Measurements from ENCODE around the gene SSMEM1.
"Not testable (repeated sequence)": the region's sequence is repeated elsewhere in the genome, so short reads cannot be mapped to it uniquely, and the experiment has no call there.

SSMEM1 gene

GRCh38 chr7:130246491-130246890, 38.8 kb downstream of the SSMEM1 start:
- H3K9me2 ChIP-seq (replicated peaks; ENCODE audit: insufficient read depth, low read length); H3K27ac ChIP-seq (ENCODE audit: low read depth, low read length); H2AFZ ChIP-seq (ENCODE audit: low read depth, low read length, severe bottlenecking); H4K20me1 ChIP-seq (ENCODE audit: low read depth, low read length); H3K36me3 ChIP-seq (ENCODE audit: low read length); H3K4me3 ChIP-seq (ENCODE audit: insufficient read depth, low read length, poor library complexity, severe bottlenecking); H3K9me3 ChIP-seq (ENCODE audit: insufficient read depth, low read length); H3K4me2 ChIP-seq (ENCODE audit: low read depth, low read length, poor library complexity, severe bottlenecking); H3K27me3 ChIP-seq (ENCODE audit: low read length); H3K79me2 ChIP-seq (ENCODE audit: insufficient read depth, low read length); H3K9ac ChIP-seq (ENCODE audit: low read length); H3F3A ChIP-seq (ENCODE audit: insufficient read depth): not testable (repeated sequence)

- H3K36me3 ChIP-seq (ENCODE audit: low read length); H4K20me1 ChIP-seq (ENCODE audit: low read depth, low read length); H3K9me2 ChIP-seq (replicated peaks; ENCODE audit: insufficient read depth, low read length); H3K4me2 ChIP-seq (ENCODE audit: low read depth, low read length, poor library complexity, severe bottlenecking); H3K9me3 ChIP-seq (ENCODE audit: insufficient read depth, low read length); H3K79me2 ChIP-seq (ENCODE audit: insufficient read depth, low read length); H3K27ac ChIP-seq (ENCODE audit: low read depth, low read length); H3F3A ChIP-seq (ENCODE audit: insufficient read depth); H3K27me3 ChIP-seq (ENCODE audit: low read length); H3K4me3 ChIP-seq (ENCODE audit: insufficient read depth, low read length, poor library complexity, severe bottlenecking); H2AFZ ChIP-seq (ENCODE audit: low read depth, low read length, severe bottlenecking); H3K9ac ChIP-seq (ENCODE audit: low read length): not testable (repeated sequence)
Measured at GRCh38 chr7:130248842-130249241, 41.2 kb downstream of the SSMEM1 start.

GRCh38 chr7:130249626-130250025, 42.0 kb downstream of the SSMEM1 start:
- not testable (repeated sequence) for H3F3A ChIP-seq (ENCODE audit: insufficient read depth); H3K4me3 ChIP-seq (ENCODE audit: insufficient read depth, low read length, poor library complexity, severe bottlenecking); H3K9me3 ChIP-seq (ENCODE audit: insufficient read depth, low read length); H3K27me3 ChIP-seq (ENCODE audit: low read length); H3K9me2 ChIP-seq (replicated peaks; ENCODE audit: insufficient read depth, low read length); H3K27ac ChIP-seq (ENCODE audit: low read depth, low read length); H3K9ac ChIP-seq (ENCODE audit: low read length); H3K4me2 ChIP-seq (ENCODE audit: low read depth, low read length, poor library complexity, severe bottlenecking); H3K36me3 ChIP-seq (ENCODE audit: low read length); H2AFZ ChIP-seq (ENCODE audit: low read depth, low read length, severe bottlenecking); H4K20me1 ChIP-seq (ENCODE audit: low read depth, low read length); H3K79me2 ChIP-seq (ENCODE audit: insufficient read depth, low read length)

- Histone ChIP-seq H3K4me2 (ENCODE audit: low read depth, low read length, poor library complexity, severe bottlenecking) (no peak overlapping the region), H2AFZ (ENCODE audit: low read depth, low read length, severe bottlenecking) (no peak overlapping the region), H3K9me3 (ENCODE audit: insufficient read depth, low read length) (no peaks in the 10 kb centered on the region), H3K27ac (ENCODE audit: low read depth, low read length) (no peak overlapping the region), H3K27me3 (ENCODE audit: low read length) (no peaks in the 10 kb centered on the region), H3K9ac (ENCODE audit: low read length) (no peak overlapping the region), H3K4me3 (ENCODE audit: insufficient read depth, low read length, poor library complexity, severe bottlenecking) (no peak overlapping the region), H3K36me3 (ENCODE audit: low read length) (no peaks in the 10 kb centered on the region), H4K20me1 (ENCODE audit: low read depth, low read length) (no peaks in the 10 kb centered on the region), H3K9me2 (replicated peaks; ENCODE audit: insufficient read depth, low read length) (no peaks in the 10 kb centered on the region), H3K79me2 (ENCODE audit: insufficient read depth, low read length) (no peaks in the 10 kb centered on the region), H3F3A (ENCODE audit: insufficient read depth) (no peaks in the 10 kb centered on the region)
- TF ChIP-seq EZH2phosphoT487 (conservative IDR thresholded peaks at IDR 0.05; ENCODE audit: low read length) (no peak), CTCF (IDR thresholded peaks at IDR 0.05; ENCODE audit: insufficient read depth, low read length, poor library complexity, severe bottlenecking) (no peak)
Measured at GRCh38 chr7:130254555-130254954, 46.9 kb downstream of the SSMEM1 start.

GRCh38 chr7:130256704-130257103, 49.0 kb downstream of the SSMEM1 start:
- Histone ChIP-seq H3K27me3 (ENCODE audit: low read length) (no peaks in the 10 kb centered on the region), H3K4me3 (ENCODE audit: insufficient read depth, low read length, poor library complexity, severe bottlenecking) (no peak overlapping the region), H3K36me3 (ENCODE audit: low read length) (no peaks in the 10 kb centered on the region), H3F3A (ENCODE audit: insufficient read depth) (no peaks in the 10 kb centered on the region), H3K27ac (ENCODE audit: low read depth, low read length) (no peak overlapping the region), H3K4me2 (ENCODE audit: low read depth, low read length, poor library complexity, severe bottlenecking) (no peak overlapping the region), H3K9ac (ENCODE audit: low read length) (no peak overlapping the region), H3K79me2 (ENCODE audit: insufficient read depth, low read length) (no peaks in the 10 kb centered on the region), H3K9me3 (ENCODE audit: insufficient read depth, low read length) (no peaks in the 10 kb centered on the region), H2AFZ (ENCODE audit: low read depth, low read length, severe bottlenecking) (no peak overlapping the region), H3K9me2 (replicated peaks; ENCODE audit: insufficient read depth, low read length) (no peaks in the 10 kb centered on the region), H4K20me1 (ENCODE audit: low read depth, low read length) (no peaks in the 10 kb centered on the region)
- no peak for TF ChIP-seq EZH2phosphoT487 (conservative IDR thresholded peaks at IDR 0.05; ENCODE audit: low read length)
- no peak for TF ChIP-seq CTCF (IDR thresholded peaks at IDR 0.05; ENCODE audit: insufficient read depth, low read length, poor library complexity, severe bottlenecking)

Data from SU-DHL-6 (cell line).